Endothelial cell of umbilical vein (primary cell): ENCODE results near the gene TCIRG1. TPM values are rescaled to one million over a fixed set of nuclear protein-coding genes. Genes with fewer than 3 reads are reported as not detected.

ENCODE experiments used
- BruUV-seq: library from RNA; stranded (reverse); fragments of 400-500 nt; replicated peaks from 2 replicates; lab custom pipeline; 2021; lab: Mats Ljungman, UMichigan
- CTCF ChIA-PET: fragments of 300-600, 350-600 bp; sonication (Branson Sonifier 250); formaldehyde crosslinking; loops from one replicate; lab custom pipeline; 2021; ENCODE audit warnings: antibody characterized with exemption, inconsistent platforms; lab: Charles Lee
- POLR2A ChIA-PET: fragments of 300-600, 350-600 bp; sonication (Branson Sonifier 250); formaldehyde crosslinking; loops from one replicate; lab custom pipeline; 2021; ENCODE audit warnings: antibody characterized with exemption, inconsistent platforms; lab: Charles Lee
- DNase-seq: peaks from one replicate; pipeline ENCODE4 v3.0.0-alpha.2; 2011; ENCODE audit warnings: low read depth, low spot score
- FAIRE-seq: peaks from 2 replicates; lab custom pipeline; 2011; peaks lifted over from hg19 to GRCh38; lab: Jason Lieb, UNC
- H2AFZ ChIP-seq: 2 replicates; pipeline ENCODE4 v1.6.0; 2012; ENCODE audit warnings: low read depth, low read length, control low read depth, inconsistent platforms
- H3K27ac ChIP-seq: 2 replicates; pipeline ENCODE4 v1.5.1; 2011; ENCODE audit warnings: low read depth, mild to moderate bottlenecking, control low read depth, low read length, moderate library complexity; ENCODE audit not compliant: insufficient read depth
- H3K27me3 ChIP-seq, 2 experiments: 2 replicates each; pipeline versions ENCODE4 v1.6.0 to v1.6.1; 2011; ENCODE audit warnings: low read length in 2 of 2, mixed read lengths in 1 of 2; ENCODE audit not compliant: control insufficient read depth in 2 of 2, insufficient read depth in 2 of 2
- H3K36me3 ChIP-seq, 2 experiments: 2 replicates in 1 of 2; 3 replicates in 1 of 2; pipeline ENCODE4 v1.5.1; 2011; ENCODE audit warnings: low read length in 2 of 2, mild to moderate bottlenecking in 1 of 2, moderate library complexity in 1 of 2; ENCODE audit not compliant: control insufficient read depth in 2 of 2, insufficient read depth in 2 of 2; ENCODE audit errors: extremely low read depth in 1 of 2
- H3K4me1 ChIP-seq: 3 replicates; pipeline ENCODE4 v1.5.1; 2011; ENCODE audit warnings: mild to moderate bottlenecking, low read length; ENCODE audit not compliant: control insufficient read depth, insufficient read depth; ENCODE audit errors: extremely low read depth
- H3K4me2 ChIP-seq: 2 replicates; pipeline ENCODE4 v1.6.1; 2011; ENCODE audit warnings: low read length, control low read depth, mixed read lengths; ENCODE audit not compliant: insufficient read depth
- H3K4me3 ChIP-seq, 3 experiments: fragments of 200-600 bp in 1 of 3; sonication (generic), shearing (Covaris generic) in 1 of 3; replicated peaks in 1 of 3; 2 replicates each; pipeline ENCODE4 v1.5.1; 2011 to 2016; ENCODE audit warnings: control low read depth in 3 of 3, low read length in 3 of 3, mild to moderate bottlenecking in 2 of 3, inconsistent platforms in 1 of 3, low read depth in 1 of 3, moderate library complexity in 1 of 3; ENCODE audit not compliant: insufficient read depth in 1 of 3
- H3K79me2 ChIP-seq: 2 replicates; pipeline ENCODE4 v1.6.0; 2012; ENCODE audit warnings: low read length, inconsistent platforms; ENCODE audit not compliant: control insufficient read depth, insufficient read depth
- H3K9ac ChIP-seq: replicated peaks from 2 replicates; pipeline ENCODE3; 2011; ENCODE audit warnings: low read length, control low read depth; ENCODE audit not compliant: insufficient read depth; ENCODE audit errors: extremely low read depth
- H3K9me1 ChIP-seq: replicated peaks from 3 replicates; pipeline ENCODE4 v1.6.0; 2011; ENCODE audit warnings: mild to moderate bottlenecking, low read length; ENCODE audit not compliant: control insufficient read depth, insufficient read depth; ENCODE audit errors: extremely low read depth
- H3K9me3 ChIP-seq: replicated peaks from 2 replicates; pipeline ENCODE4 v1.5.1; 2012; ENCODE audit warnings: low read length, inconsistent platforms; ENCODE audit not compliant: control insufficient read depth, insufficient read depth
- H4K20me1 ChIP-seq: replicated peaks from 2 replicates; pipeline ENCODE3; 2011; ENCODE audit warnings: mild to moderate bottlenecking, low read length; ENCODE audit not compliant: control insufficient read depth, insufficient read depth; ENCODE audit errors: extremely low read depth
- CTCF ChIP-seq, 2 donors: IDR thresholded peaks; 1 replicate in 1 of 2; 2 replicates in 1 of 2; pipeline ENCODE4 v1.5.1; 2011; ENCODE audit warnings: low read length in 2 of 2, mild to moderate bottlenecking in 2 of 2, moderate library complexity in 2 of 2, control low read depth in 1 of 2, inconsistent platforms in 1 of 2, low read depth in 1 of 2; ENCODE audit not compliant: insufficient read depth in 1 of 2; ENCODE audit errors: extremely low read depth in 1 of 2
- EZH2 ChIP-seq: IDR thresholded peaks from 2 replicates; pipeline ENCODE4 v1.6.1; 2012; ENCODE audit warnings: borderline replicate concordance, low read depth, mild to moderate bottlenecking, moderate library complexity, low read length, inconsistent platforms; ENCODE audit not compliant: severe bottlenecking
- FOS ChIP-seq: IDR thresholded peaks from 2 replicates; pipeline ENCODE4 v1.6.1; 2011; ENCODE audit warnings: mild to moderate bottlenecking, low read length, moderate library complexity, borderline replicate concordance; ENCODE audit not compliant: insufficient read depth
- GATA2 ChIP-seq: IDR thresholded peaks from 2 replicates; pipeline ENCODE4 v1.7.0; 2011; ENCODE audit warnings: low read depth, mild to moderate bottlenecking, moderate library complexity, mixed read lengths, low read length; ENCODE audit not compliant: insufficient read length, insufficient read depth
- JUN ChIP-seq: IDR thresholded peaks from 2 replicates; pipeline ENCODE4 v1.6.1; 2011; ENCODE audit warnings: borderline replicate concordance, low read depth; ENCODE audit not compliant: insufficient read length, insufficient read depth
- MAX ChIP-seq: IDR thresholded peaks from 2 replicates; pipeline ENCODE4 v1.6.1; 2011; ENCODE audit not compliant: insufficient read depth, insufficient read length
- MYC ChIP-seq: IDR thresholded peaks from one replicate; pipeline ENCODE4 v1.6.1; 2011; ENCODE audit warnings: mild to moderate bottlenecking, low read depth, low read length
- POLR2A ChIP-seq: IDR thresholded peaks from 2 replicates; pipeline ENCODE4 v1.6.1; 2012; ENCODE audit warnings: low read depth, mild to moderate bottlenecking, control low read depth, low read length
- POLR2AphosphoS5 ChIP-seq: IDR thresholded peaks from 2 replicates; pipeline ENCODE4 v1.6.1; 2012; ENCODE audit warnings: low read depth, mild to moderate bottlenecking, control low read depth, low read length, moderate library complexity; ENCODE audit not compliant: insufficient read depth
- dilution Hi-C: fragments of 300-500 bp; cut with MboI; formaldehyde crosslinking; loops from one replicate; pipeline ENCODE4 v1.15.0; 2019; ENCODE audit warnings: low sequenced_read_pairs; ENCODE audit not compliant: extremely low pct_ligation_motif_present
- intact Hi-C: fragments of 100-400 bp; cut with micrococcal nuclease; formaldehyde crosslinking; loops from one replicate; pipeline ENCODE4 v1.10.0; 2022
- polyA plus RNA-seq, 4 experiments: library from polyadenylated mRNA; depleted of rRNA in 3 of 4; stranded (reverse) in 3 of 4; unstranded in 1 of 4; fragments of >200 nt; gene quantifications; 2 replicates each; pipeline versions ENCODE4 v1.2.1 to v1.2.3, GENCODE V29; 2011 to 2012; ENCODE audit warnings: missing spikeins in 1 of 4
- total RNA-seq: library from RNA; stranded (reverse); gene quantifications from 2 replicates; pipeline ENCODE4 v1.2.3, GENCODE V29; 2021

TCIRG1 gene
- total and polyA plus RNA-seq, 2 donors (not counting 3 experiments of a cell fraction or from before 2014, with no cell fraction given), result 134 to 183 TPM

GRCh38 chr11:68012044-68012842 is 26.6 kb upstream of the TCIRG1 start:
- Histone ChIP-seq H3K27ac (no peak overlapping the region), H3K4me1 (peaks cover 11% of the 10 kb centered on the region), H2AFZ (no peak overlapping the region), H3K79me2 (no peaks in the 10 kb centered on the region), H3K9me3 (no peaks in the 10 kb centered on the region), H3K36me3 (no peaks in the 10 kb centered on the region), H3K4me3 (no peak overlapping the region), H3K9me1 (no peaks in the 10 kb centered on the region), H3K4me2 (no peak overlapping the region), H3K9ac (no peak overlapping the region), H4K20me1 (no peaks in the 10 kb centered on the region), H3K27me3 (no peaks in the 10 kb centered on the region)
- no peak for FAIRE-seq
- no peak for DNase-seq
- ChIA-PET CTCF (no interaction called here), POLR2A (no interaction called here)
- BruUV-seq, result no TSS peak
- TF ChIP-seq JUN, result no peak
- TF ChIP-seq FOS, result no peak
- TF ChIP-seq POLR2A, result no peak
- no peak for TF ChIP-seq POLR2AphosphoS5
- TF ChIP-seq CTCF (IDR thresholded peaks at IDR 0.05; ENCODE audit: extremely low read depth in 1 of 2, insufficient read depth in 1 of 2, low read depth in 1 of 2, low read length in 2 of 2), result no peak
- TF ChIP-seq MYC, result no peak
- TF ChIP-seq GATA2, result no peak
- no peak for TF ChIP-seq EZH2
- no peak for TF ChIP-seq MAX
- intact Hi-C loops, result no loop called here
- dilution Hi-C loops, result no loop called here
